HEK293 (cell line): ENCODE data around the gene ULBP2.

Experiments
- BCL11A ChIP-seq: fragments of 450-650 bp; formaldehyde crosslinking; IDR thresholded peaks from 2 replicates; pipeline ENCODE4 v1.5.1; 2016; ENCODE audit warnings: low read depth, missing biosample characterization, missing genetic modification characterization
- GFI1B ChIP-seq: fragments of 450-650 bp; formaldehyde crosslinking; IDR thresholded peaks from 2 replicates; pipeline ENCODE4 v1.5.1; 2016; ENCODE audit warnings: missing biosample characterization, missing genetic modification characterization
- GLI2 ChIP-seq: fragments of 450-650 bp; formaldehyde crosslinking; IDR thresholded peaks from 2 replicates; pipeline ENCODE4; 2017; ENCODE audit warnings: missing biosample characterization, missing genetic modification characterization, low read depth, borderline replicate concordance
- GLI4 ChIP-seq: fragments of 450-650 bp; formaldehyde crosslinking; IDR thresholded peaks from 2 replicates; pipeline ENCODE4 v1.5.1; 2016; ENCODE audit warnings: missing biosample characterization, missing genetic modification characterization
- HOXA7 ChIP-seq: sonication (generic); formaldehyde crosslinking; IDR thresholded peaks from 2 replicates; pipeline ENCODE4 v1.8.1; 2022; ENCODE audit warnings: missing genetic modification reagents, borderline replicate concordance
- IKZF3 ChIP-seq: fragments of 450-650 bp; IDR thresholded peaks from 2 replicates; pipeline ENCODE4 v1.5.0; 2018; ENCODE audit warnings: missing biosample characterization, mild to moderate bottlenecking, missing genetic modification characterization, moderate library complexity
- PRDM4 ChIP-seq: fragments of 450-650 bp; formaldehyde crosslinking; IDR thresholded peaks from 2 replicates; pipeline ENCODE4 v1.5.1; 2017; ENCODE audit warnings: missing biosample characterization, missing genetic modification characterization
- RBAK ChIP-seq: fragments of 450-650 bp; formaldehyde crosslinking; IDR thresholded peaks from 2 replicates; pipeline ENCODE4 v1.5.1; 2016; ENCODE audit warnings: missing biosample characterization, missing genetic modification characterization
- TCF7L2 ChIP-seq: IDR thresholded peaks from 2 replicates; pipeline ENCODE4 v1.6.1; 2011; ENCODE audit warnings: low read depth, mild to moderate bottlenecking, inconsistent platforms, low read length, moderate library complexity, borderline replicate concordance
- YY2 ChIP-seq: fragments of 450-650 bp; formaldehyde crosslinking; IDR thresholded peaks from 2 replicates; pipeline ENCODE4 v1.5.1; 2016; ENCODE audit warnings: missing biosample characterization, missing genetic modification characterization
- ZNF2 ChIP-seq: fragments of 450-650 bp; formaldehyde crosslinking; IDR thresholded peaks from 2 replicates; pipeline ENCODE4 v1.5.1; 2016; ENCODE audit warnings: missing biosample characterization, missing genetic modification characterization
- ZNF214 ChIP-seq: fragments of 450-650 bp; formaldehyde crosslinking; IDR thresholded peaks from 2 replicates; pipeline ENCODE4 v1.5.1; 2017; ENCODE audit warnings: missing biosample characterization, mild to moderate bottlenecking, missing genetic modification characterization, borderline replicate concordance
- ZNF221 ChIP-seq: fragments of 450-650 bp; formaldehyde crosslinking; IDR thresholded peaks from 2 replicates; pipeline ENCODE4 v1.5.1; 2017; ENCODE audit warnings: missing biosample characterization, missing genetic modification characterization, borderline replicate concordance
- ZNF302 ChIP-seq: fragments of 450-650 bp; formaldehyde crosslinking; IDR thresholded peaks from 2 replicates; pipeline ENCODE4 v1.5.1; 2016; ENCODE audit warnings: missing biosample characterization, missing genetic modification characterization, low read depth
- ZNF335 ChIP-seq: fragments of 450-650 bp; formaldehyde crosslinking; conservative IDR thresholded peaks from 2 replicates; pipeline ENCODE4 v1.5.1; 2016; ENCODE audit warnings: missing biosample characterization, missing genetic modification characterization
- ZNF341 ChIP-seq: fragments of 450-650 bp; formaldehyde crosslinking; IDR thresholded peaks from 2 replicates; pipeline ENCODE4; 2016; ENCODE audit warnings: low read depth, missing biosample characterization, missing genetic modification characterization
- ZNF354C ChIP-seq: fragments of 450-650 bp; formaldehyde crosslinking; IDR thresholded peaks from 2 replicates; pipeline ENCODE4 v1.5.1; 2016; ENCODE audit warnings: missing biosample characterization, missing genetic modification characterization, low read depth, borderline replicate concordance
- ZNF391 ChIP-seq: fragments of 450-650 bp; formaldehyde crosslinking; IDR thresholded peaks from 2 replicates; pipeline ENCODE4 v1.5.1; 2016; ENCODE audit warnings: low read depth, missing biosample characterization, missing genetic modification characterization, borderline replicate concordance
- ZNF394 ChIP-seq: fragments of 450-650 bp; formaldehyde crosslinking; IDR thresholded peaks from 2 replicates; pipeline ENCODE4 v1.5.1; 2016; ENCODE audit warnings: missing biosample characterization, missing genetic modification characterization, mild to moderate bottlenecking, moderate library complexity, borderline replicate concordance
- ZNF416 ChIP-seq: fragments of 450-650 bp; formaldehyde crosslinking; IDR thresholded peaks from 2 replicates; pipeline ENCODE4 v1.5.1; 2016; ENCODE audit warnings: missing biosample characterization, missing genetic modification characterization
- ZNF561 ChIP-seq: fragments of 450-650 bp; IDR thresholded peaks from 2 replicates; pipeline ENCODE4 v1.5.1; 2018; ENCODE audit warnings: missing biosample characterization, missing genetic modification characterization, borderline replicate concordance
- ZNF658 ChIP-seq: fragments of 450-650 bp; formaldehyde crosslinking; IDR thresholded peaks from 2 replicates; pipeline ENCODE4; 2016; ENCODE audit warnings: missing biosample characterization, missing genetic modification characterization
- ZNF707 ChIP-seq: fragments of 450-650 bp; formaldehyde crosslinking; IDR thresholded peaks from 2 replicates; pipeline ENCODE4 v1.5.1; 2016; ENCODE audit warnings: missing biosample characterization, missing genetic modification characterization
- ZNF791 ChIP-seq: fragments of 450-650 bp; formaldehyde crosslinking; IDR thresholded peaks from 2 replicates; pipeline ENCODE4 v1.5.1; 2016; ENCODE audit warnings: missing biosample characterization, missing genetic modification characterization
- ZNF830 ChIP-seq: fragments of 450-650 bp; IDR thresholded peaks from 2 replicates; pipeline ENCODE4 v1.5.0; 2018; ENCODE audit warnings: missing biosample characterization, missing genetic modification characterization, low read depth, mild to moderate bottlenecking, moderate library complexity
- ZSCAN5A ChIP-seq: fragments of 450-650 bp; formaldehyde crosslinking; IDR thresholded peaks from 2 replicates; pipeline ENCODE4 v1.5.1; 2016; ENCODE audit warnings: missing biosample characterization, missing genetic modification characterization
- TF ChIP-seq, protein P1 (sequence below): fragments of 450-650 bp; formaldehyde crosslinking; IDR thresholded peaks from 2 replicates; pipeline ENCODE4 v1.5.1; 2016; ENCODE audit warnings: missing biosample characterization, missing genetic modification characterization
- TF ChIP-seq, protein P2 (sequence below): fragments of 450-650 bp; formaldehyde crosslinking; IDR thresholded peaks from 2 replicates; pipeline ENCODE4 v1.5.1; 2016; ENCODE audit warnings: missing biosample characterization, missing genetic modification characterization, borderline replicate concordance

The ULBP2 gene

GRCh38 chr6:149963462-149964307, 21.9 kb downstream of the ULBP2 start, which contains the start of gene ULBP1 (continued):
- TF ChIP-seq, protein P1, sequence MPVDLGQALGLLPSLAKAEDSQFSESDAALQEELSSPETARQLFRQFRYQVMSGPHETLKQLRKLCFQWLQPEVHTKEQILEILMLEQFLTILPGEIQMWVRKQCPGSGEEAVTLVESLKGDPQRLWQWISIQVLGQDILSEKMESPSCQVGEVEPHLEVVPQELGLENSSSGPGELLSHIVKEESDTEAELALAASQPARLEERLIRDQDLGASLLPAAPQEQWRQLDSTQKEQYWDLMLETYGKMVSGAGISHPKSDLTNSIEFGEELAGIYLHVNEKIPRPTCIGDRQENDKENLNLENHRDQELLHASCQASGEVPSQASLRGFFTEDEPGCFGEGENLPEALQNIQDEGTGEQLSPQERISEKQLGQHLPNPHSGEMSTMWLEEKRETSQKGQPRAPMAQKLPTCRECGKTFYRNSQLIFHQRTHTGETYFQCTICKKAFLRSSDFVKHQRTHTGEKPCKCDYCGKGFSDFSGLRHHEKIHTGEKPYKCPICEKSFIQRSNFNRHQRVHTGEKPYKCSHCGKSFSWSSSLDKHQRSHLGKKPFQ (tag by site-specific recombination) = peak; percentile 92
- TF ChIP-seq ZNF214 (tag by site-specific recombination) (no peak), ZNF391 (peak; percentile 95; the same call in 1 of the 2 replicates), ZNF707 (tag by site-specific recombination) (no peak), ZNF302 (tag by site-specific recombination) (no peak; the same call in 1 of the 2 replicates), ZNF354C (tag by site-specific recombination) (no peak), BCL11A (tag by site-specific recombination) (peak; percentile 46; the same call in 1 of the 2 replicates), GLI4 (tag by site-specific recombination) (no peak), ZNF658 (no peak), ZNF791 (tag by site-specific recombination) (no peak), ZNF394 (peak; percentile 88), HOXA7 (CRISPR knock-in tag) (no peak), PRDM4 (tag by site-specific recombination) (no peak), RBAK (tag by site-specific recombination) (no peak), ZNF341 (tag by site-specific recombination) (peak; percentile 85), ZNF561 (tag by site-specific recombination) (peak; percentile 92), GFI1B (tag by site-specific recombination) (no peak), YY2 (tag by site-specific recombination) (peak; percentile 60), ZNF335 (tag by site-specific recombination) (peak; percentile 97), ZSCAN5A (0 out of 2 replicates have a peak, but pooled peaks have one; percentile 65), ZNF221 (tag by site-specific recombination) (no peak), ZNF2 (tag by site-specific recombination) (peak; percentile 80), IKZF3 (peak; percentile 90), ZNF416 (tag by site-specific recombination) (no peak), TCF7L2 (no peak), ZNF830 (no peak), GLI2 (0 out of 2 replicates have a peak, but pooled peaks have one; percentile 39)
- TF ChIP-seq, protein P2, sequence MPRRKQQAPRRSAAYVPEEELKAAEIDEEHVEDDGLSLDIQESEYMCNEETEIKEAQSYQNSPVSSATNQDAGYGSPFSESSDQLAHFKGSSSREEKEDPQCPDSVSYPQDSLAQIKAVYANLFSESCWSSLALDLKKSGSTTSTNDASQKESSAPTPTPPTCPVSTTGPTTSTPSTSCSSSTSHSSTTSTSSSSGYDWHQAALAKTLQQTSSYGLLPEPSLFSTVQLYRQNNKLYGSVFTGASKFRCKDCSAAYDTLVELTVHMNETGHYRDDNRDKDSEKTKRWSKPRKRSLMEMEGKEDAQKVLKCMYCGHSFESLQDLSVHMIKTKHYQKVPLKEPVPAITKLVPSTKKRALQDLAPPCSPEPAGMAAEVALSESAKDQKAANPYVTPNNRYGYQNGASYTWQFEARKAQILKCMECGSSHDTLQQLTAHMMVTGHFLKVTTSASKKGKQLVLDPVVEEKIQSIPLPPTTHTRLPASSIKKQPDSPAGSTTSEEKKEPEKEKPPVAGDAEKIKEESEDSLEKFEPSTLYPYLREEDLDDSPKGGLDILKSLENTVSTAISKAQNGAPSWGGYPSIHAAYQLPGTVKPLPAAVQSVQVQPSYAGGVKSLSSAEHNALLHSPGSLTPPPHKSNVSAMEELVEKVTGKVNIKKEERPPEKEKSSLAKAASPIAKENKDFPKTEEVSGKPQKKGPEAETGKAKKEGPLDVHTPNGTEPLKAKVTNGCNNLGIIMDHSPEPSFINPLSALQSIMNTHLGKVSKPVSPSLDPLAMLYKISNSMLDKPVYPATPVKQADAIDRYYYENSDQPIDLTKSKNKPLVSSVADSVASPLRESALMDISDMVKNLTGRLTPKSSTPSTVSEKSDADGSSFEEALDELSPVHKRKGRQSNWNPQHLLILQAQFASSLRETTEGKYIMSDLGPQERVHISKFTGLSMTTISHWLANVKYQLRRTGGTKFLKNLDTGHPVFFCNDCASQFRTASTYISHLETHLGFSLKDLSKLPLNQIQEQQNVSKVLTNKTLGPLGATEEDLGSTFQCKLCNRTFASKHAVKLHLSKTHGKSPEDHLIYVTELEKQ (tag by site-specific recombination) = peak; percentile 37; the same call in 1 of the 2 replicates
